IMR-90 (cell line): ENCODE results near the gene TMEM61. TPM values are rescaled to one million over a fixed set of nuclear protein-coding genes. Genes with fewer than 3 reads are reported as not detected.

Experiments used
- ATAC-seq: fragments of 200-7000 bp; cut with Tn5 transposase; 2 replicates; pipeline ENCODE4 v1.9.1; 2020; ENCODE audit warnings: low read depth, mild to moderate bottlenecking, moderate library complexity
- BruUV-seq: library from RNA; stranded (reverse); fragments of 400-500 nt; replicated peaks from 2 replicates; lab custom pipeline; 2021; lab: Mats Ljungman, UMichigan
- CTCF ChIA-PET: fragments of 300-600 bp; formaldehyde crosslinking; extraction: SDS; loops from one replicate; lab custom pipeline; 2021; ENCODE audit warnings: antibody characterized with exemption; lab: Yijun Ruan, JAX
- POLR2A ChIA-PET: fragments of 300-600 bp; sonication (Branson Sonifier 250); formaldehyde crosslinking; loops from one replicate; lab custom pipeline; 2022; ENCODE audit warnings: antibody characterized with exemption; ENCODE audit not compliant: unreplicated experiment; lab: Charles Lee
- DNase-seq: peaks from one replicate; pipeline ENCODE4 v3.0.0; 2013
- H2AFZ ChIP-seq: replicated peaks from 2 replicates; pipeline ENCODE3; 2013; ENCODE audit warnings: low read length, mild to moderate bottlenecking; ENCODE audit not compliant: poor library complexity
- H2AK5ac ChIP-seq: 2 replicates; pipeline ENCODE4 v1.6.1; 2013; ENCODE audit warnings: low read depth, low read length, inconsistent platforms
- H2AK9ac ChIP-seq: replicated peaks from 2 replicates; pipeline ENCODE3; 2013; ENCODE audit warnings: mild to moderate bottlenecking, low read depth, low read length, moderate library complexity; ENCODE audit not compliant: poor library complexity
- H2BK120ac ChIP-seq: 2 replicates; pipeline ENCODE4 v1.6.1; 2013; ENCODE audit warnings: low read depth, low read length, inconsistent platforms
- H2BK15ac ChIP-seq: 3 replicates; pipeline ENCODE4 v1.6.1; 2013; ENCODE audit warnings: low read depth, low read length, inconsistent platforms
- H2BK20ac ChIP-seq: 2 replicates; pipeline ENCODE4 v1.6.1; 2013; ENCODE audit warnings: low read depth, mild to moderate bottlenecking, inconsistent platforms, low read length, moderate library complexity
- H2BK5ac ChIP-seq: 2 replicates; pipeline ENCODE4 v1.6.1; 2013; ENCODE audit warnings: mild to moderate bottlenecking, low read depth, low read length, inconsistent platforms; ENCODE audit not compliant: poor library complexity, severe bottlenecking
- H3K14ac ChIP-seq: replicated peaks from 2 replicates; pipeline ENCODE4 v1.6.1; 2013; ENCODE audit warnings: low read depth, low read length, inconsistent platforms
- H3K18ac ChIP-seq: 2 replicates; pipeline ENCODE4 v1.6.1; 2013; ENCODE audit warnings: low read depth, low read length, control low read depth
- H3K23ac ChIP-seq: 2 replicates; pipeline ENCODE4 v1.6.1; 2013; ENCODE audit warnings: low read depth, low read length, inconsistent platforms
- H3K27ac ChIP-seq: 2 replicates; pipeline ENCODE4 v1.5.1; 2013; ENCODE audit warnings: mild to moderate bottlenecking, control low read depth, low read length; ENCODE audit not compliant: insufficient read depth
- H3K27me3 ChIP-seq: 2 replicates; pipeline ENCODE4 v1.6.1; 2013; ENCODE audit warnings: low read length; ENCODE audit not compliant: control insufficient read depth, insufficient read depth
- H3K36me3 ChIP-seq: 2 replicates; pipeline ENCODE4 v1.6.1; 2013; ENCODE audit warnings: low read length, mixed read lengths; ENCODE audit not compliant: control insufficient read depth, insufficient read depth
- H3K4ac ChIP-seq: 2 replicates; pipeline ENCODE4 v1.6.1; 2013; ENCODE audit warnings: low read depth, low read length, inconsistent platforms
- H3K4me1 ChIP-seq: 2 replicates; pipeline ENCODE4 v1.6.1; 2013; ENCODE audit warnings: low read length, mixed read lengths; ENCODE audit not compliant: control insufficient read depth, insufficient read depth
- H3K4me2 ChIP-seq: 2 replicates; pipeline ENCODE4 v1.6.1; 2013; ENCODE audit warnings: low read depth, mild to moderate bottlenecking, control low read depth, low read length, moderate library complexity
- H3K4me3 ChIP-seq: 2 replicates; pipeline ENCODE4 v1.5.1; 2013; ENCODE audit warnings: low read depth, mild to moderate bottlenecking, control low read depth, low read length, moderate library complexity; ENCODE audit not compliant: insufficient read depth
- H3K56ac ChIP-seq: 2 replicates; pipeline ENCODE4 v1.6.1; 2013; ENCODE audit warnings: low read length, inconsistent platforms; ENCODE audit not compliant: insufficient read depth; ENCODE audit errors: extremely low read depth
- H3K79me1 ChIP-seq, 2 experiments: 2 replicates each; pipeline ENCODE4 v1.6.1; 2013; ENCODE audit warnings: low read length in 2 of 2, inconsistent platforms in 1 of 2, low read depth in 1 of 2
- H3K9ac ChIP-seq: 2 replicates; pipeline ENCODE4 v1.6.1; 2013; ENCODE audit warnings: low read depth, low read length, control low read depth
- H3K9me1 ChIP-seq: 2 replicates; pipeline ENCODE4 v1.6.1; 2013; ENCODE audit warnings: low read length, inconsistent platforms; ENCODE audit not compliant: insufficient read depth
- H3K9me3 ChIP-seq: 2 replicates; pipeline ENCODE4 v1.6.1; 2013; ENCODE audit warnings: low read length; ENCODE audit not compliant: control insufficient read depth, insufficient read depth
- H4K20me1 ChIP-seq: 2 replicates; pipeline ENCODE4 v1.6.1; 2013; ENCODE audit warnings: low read length, inconsistent platforms; ENCODE audit not compliant: insufficient read depth
- H4K5ac ChIP-seq: 2 replicates; pipeline ENCODE4 v1.6.1; 2013; ENCODE audit warnings: mild to moderate bottlenecking, low read depth, low read length, control low read depth
- H4K8ac ChIP-seq, 2 experiments: 2 replicates each; pipeline ENCODE4 v1.6.1; 2013; ENCODE audit warnings: low read depth in 2 of 2, low read length in 2 of 2, control low read depth in 1 of 2, inconsistent platforms in 1 of 2
- H4K91ac ChIP-seq: 2 replicates; pipeline ENCODE4 v1.6.1; 2013; ENCODE audit warnings: low read depth, low read length, inconsistent platforms; ENCODE audit not compliant: insufficient read depth
- CEBPB ChIP-seq: IDR thresholded peaks from 2 replicates; pipeline ENCODE4 v1.6.1; 2012; ENCODE audit warnings: low read depth, low read length, improper control_type of control experiment
- ELK1 ChIP-seq: fragments of 150-350 bp; IDR thresholded peaks from 2 replicates; pipeline ENCODE4 v1.6.1; 2016; ENCODE audit warnings: low read depth, mild to moderate bottlenecking, low read length, moderate library complexity, borderline replicate concordance
- MAZ ChIP-seq: IDR thresholded peaks from 2 replicates; pipeline ENCODE4 v1.6.1; 2012; ENCODE audit warnings: low read depth, mild to moderate bottlenecking, low read length, improper control_type of control experiment, moderate library complexity, borderline replicate concordance
- NFE2L2 ChIP-seq: fragments of 150-350 bp; IDR thresholded peaks from 2 replicates; pipeline ENCODE4 v1.6.1; 2016; ENCODE audit warnings: low read depth, mild to moderate bottlenecking, low read length
- WGBS, 2 experiments: methylation state at CpG; one replicate each; pipeline versions ENCODE4 v1.1.5 to v1.1.7; 2013; ENCODE audit warnings: missing lambda C conversion rate in 2 of 2; ENCODE audit not compliant: insufficient read length in 1 of 2; ENCODE audit errors: extremely low coverage in 2 of 2; 5-methylcytosine and 5-hydroxymethylcytosine counted together
- dilution Hi-C: fragments of 300-500 bp; cut with HindIII; formaldehyde crosslinking; loops from one replicate; pipeline ENCODE4 v1.14.3; 2018; ENCODE audit warnings: low sequenced_read_pairs; ENCODE audit not compliant: unreplicated experiment
- in situ Hi-C: fragments of 300-500 bp; cut with MboI; formaldehyde crosslinking; loops from 3 replicates; pipeline ENCODE4 v1.14.3; 2019; ENCODE audit warnings: low sequenced_read_pairs, inconsistent platforms, mixed read lengths
- intact Hi-C: fragments of 100-400 bp; cut with micrococcal nuclease; formaldehyde crosslinking; loops from 2 replicates; pipeline ENCODE4 v1.10.0; 2022
- polyA plus RNA-seq, 3 experiments: library from polyadenylated mRNA; depleted of rRNA; stranded (reverse); fragments of >200 nt; gene quantifications; 2 replicates each; pipeline ENCODE4 v1.2.3, GENCODE V29; 2012; ENCODE audit warnings: low replicate concordance in 1 of 3
- total RNA-seq: library from RNA; depleted of rRNA; stranded (reverse); fragments of >200 nt; gene quantifications from 2 replicates; pipeline ENCODE4 v1.2.3, GENCODE V29; 2012
- TF ChIP-seq, protein P1 (sequence below): fragments of 150-350 bp; IDR thresholded peaks from 2 replicates; pipeline ENCODE4 v1.6.1; 2017; ENCODE audit warnings: mild to moderate bottlenecking, antibody characterized with exemption, low read length, low read depth

The TMEM61 gene
- total and polyA plus RNA-seq, 2 of the 4 experiments (the other 2 are of a cell fraction): not detected

DNA sequence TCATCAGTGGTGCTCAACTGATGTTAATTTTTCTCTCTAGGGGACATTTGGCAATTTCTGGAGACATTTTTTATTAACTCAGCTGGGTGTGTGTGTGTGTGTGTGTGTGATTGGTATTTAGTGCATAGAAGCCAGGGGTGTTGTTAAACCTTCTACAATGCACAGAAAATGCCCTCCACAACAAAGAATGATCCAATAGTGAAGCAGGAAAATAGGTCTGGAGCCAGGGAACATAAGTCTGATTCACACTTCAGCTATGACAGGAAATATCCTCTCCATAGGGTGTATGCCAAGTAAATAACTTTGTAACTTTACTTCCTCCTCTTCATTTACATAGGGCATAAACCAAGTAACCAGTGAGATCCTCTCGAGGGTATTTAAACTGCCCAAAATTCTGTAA lies 25.1 kb upstream of the TMEM61 start:
- BruUV-seq: no TSS peak
- ATAC-seq (no peak), DNase-seq (peak; percentile 48)
- no peak overlapping the region for H3K9ac ChIP-seq
- H2BK120ac ChIP-seq: no peak overlapping the region
- no peaks in the 10 kb centered on the region; the same call in 1 of the 2 replicates for H4K20me1 ChIP-seq
- intact Hi-C loops (no loop called here), in situ Hi-C loops (no loop called here), dilution Hi-C loops (no loop called here)
- no peak overlapping the region for H2AK9ac ChIP-seq
- WGBS, 2 experiments: no CpG with 5 or more reads among the region's 1 CpG
- no peak overlapping the region for H4K91ac ChIP-seq
- no peak overlapping the region for H3K4ac ChIP-seq
- H3K9me1 ChIP-seq: 0 out of 2 replicates have a peak, but pooled peaks cover 5% of the 10 kb centered on the region
- peaks cover 5% of the 10 kb centered on the region for H3K9me3 ChIP-seq
- no peak overlapping the region for H3K4me2 ChIP-seq
- no peak overlapping the region for H3K56ac ChIP-seq
- H3K4me3 ChIP-seq: no peak overlapping the region
- no peak overlapping the region for H2BK5ac ChIP-seq
- H4K5ac ChIP-seq: no peak overlapping the region
- no peak overlapping the region for H3K27ac ChIP-seq
- no peak overlapping the region for H4K8ac ChIP-seq
- H3K23ac ChIP-seq: no peak overlapping the region
- H2AFZ ChIP-seq: peak overlapping the region; percentile 21
- ChIA-PET POLR2A (no interaction called here), CTCF (interaction anchor here (0.9 kb wide), 1 partner anchor 18 kb away, joined by 3 read pairs; no protein-coding TSS in a partner anchor)
- no peak overlapping the region for H2BK20ac ChIP-seq
- H3K14ac ChIP-seq: no peak overlapping the region
- no peaks in the 10 kb centered on the region for H3K27me3 ChIP-seq
- no peak overlapping the region for H2AK5ac ChIP-seq
- H3K79me1 ChIP-seq: no peaks in the 10 kb centered on the region
- TF ChIP-seq CEBPB (no peak), ELK1 (no peak), MAZ (no peak), NFE2L2 (no peak)
- TF ChIP-seq, protein P1, sequence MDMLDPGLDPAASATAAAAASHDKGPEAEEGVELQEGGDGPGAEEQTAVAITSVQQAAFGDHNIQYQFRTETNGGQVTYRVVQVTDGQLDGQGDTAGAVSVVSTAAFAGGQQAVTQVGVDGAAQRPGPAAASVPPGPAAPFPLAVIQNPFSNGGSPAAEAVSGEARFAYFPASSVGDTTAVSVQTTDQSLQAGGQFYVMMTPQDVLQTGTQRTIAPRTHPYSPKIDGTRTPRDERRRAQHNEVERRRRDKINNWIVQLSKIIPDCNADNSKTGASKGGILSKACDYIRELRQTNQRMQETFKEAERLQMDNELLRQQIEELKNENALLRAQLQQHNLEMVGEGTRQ: no peak
- peaks cover 6% of the 10 kb centered on the region for H3K4me1 ChIP-seq
- H3K18ac ChIP-seq: no peak overlapping the region
- no peak overlapping the region for H2BK15ac ChIP-seq
- H3K36me3 ChIP-seq: no peaks in the 10 kb centered on the region
